OCI-LY7 (cell line): ENCODE results near the gene KLK2. TPM values are rescaled to one million over a fixed set of nuclear protein-coding genes. Genes with fewer than 3 reads are reported as not detected.

Experiments used
- BruUV-seq: library from RNA; stranded (reverse); fragments of 400-500 nt; replicated peaks from 2 replicates; lab custom pipeline; 2021; lab: Mats Ljungman, UMichigan
- CTCF ChIA-PET: fragments of 300-600 bp; sonication (Branson Sonifier 250); formaldehyde crosslinking; loops from one replicate; lab custom pipeline; 2022; ENCODE audit warnings: antibody characterized with exemption; ENCODE audit not compliant: unreplicated experiment; lab: Charles Lee
- POLR2A ChIA-PET: fragments of 300-600 bp; sonication (Branson Sonifier 250); formaldehyde crosslinking; loops from one replicate; lab custom pipeline; 2022; ENCODE audit warnings: antibody characterized with exemption; lab: Charles Lee
- DNase-seq: peaks from one replicate; pipeline ENCODE4 v3.0.0-alpha.2; 2015; ENCODE audit warnings: low spot score
- H2AFZ ChIP-seq: fragments of 200-600 bp; sonication (generic), shearing (Covaris generic); 2 replicates; pipeline ENCODE4 v1.6.1; 2014; ENCODE audit warnings: mild to moderate bottlenecking, antibody characterized with exemption, low read length, moderate library complexity
- H3K27ac ChIP-seq: fragments of 200-600 bp; sonication (generic); 2 replicates; pipeline ENCODE4 v1.5.1; 2014; ENCODE audit warnings: mixed run types, low read depth, mild to moderate bottlenecking, moderate library complexity, low read length, inconsistent platforms; ENCODE audit not compliant: poor library complexity, severe bottlenecking
- H3K36me3 ChIP-seq: fragments of 200-600 bp; sonication (generic); 2 replicates; pipeline ENCODE4 v1.6.1; 2014; ENCODE audit warnings: mild to moderate bottlenecking, antibody characterized with exemption, low read length, moderate library complexity, mixed read lengths; ENCODE audit not compliant: insufficient read depth
- H3K4me1 ChIP-seq: fragments of 200-600 bp; sonication (generic); 2 replicates; pipeline ENCODE4 v1.5.1; 2014; ENCODE audit warnings: mild to moderate bottlenecking, low read length; ENCODE audit not compliant: insufficient read depth, poor library complexity, severe bottlenecking
- H3K4me2 ChIP-seq: fragments of 200-600 bp; sonication (generic); 2 replicates; pipeline ENCODE4 v1.6.1; 2014; ENCODE audit warnings: mild to moderate bottlenecking, low read length
- H3K4me3 ChIP-seq: fragments of 200-600 bp; sonication (generic); 2 replicates; pipeline ENCODE4 v1.5.1; 2014; ENCODE audit warnings: mild to moderate bottlenecking, low read depth, low read length; ENCODE audit not compliant: poor library complexity, severe bottlenecking
- H3K79me2 ChIP-seq: fragments of 200-600 bp; sonication (generic); 2 replicates; pipeline ENCODE4 v1.6.1; 2016; ENCODE audit warnings: low read depth, mild to moderate bottlenecking, low read length, moderate library complexity, mixed read lengths; ENCODE audit not compliant: insufficient read depth
- H3K9me2 ChIP-seq: fragments of 200-600 bp; sonication (generic); 2 replicates; pipeline ENCODE4 v1.6.1; 2016; ENCODE audit warnings: mild to moderate bottlenecking, low read length, mixed read lengths; ENCODE audit not compliant: insufficient read depth
- H3K9me3 ChIP-seq: fragments of 200-600 bp; sonication (generic); 2 replicates; pipeline ENCODE4 v1.6.1; 2014; ENCODE audit warnings: mild to moderate bottlenecking, mixed run types, low read length, mixed read lengths
- H4K20me1 ChIP-seq: fragments of 200-600 bp; sonication (generic); 2 replicates; pipeline ENCODE4 v1.6.1; 2014; ENCODE audit warnings: mild to moderate bottlenecking, antibody characterized with exemption, low read length, moderate library complexity, mixed read lengths; ENCODE audit not compliant: insufficient read depth
- CTCF ChIP-seq: fragments of 200-600 bp; sonication (generic); conservative IDR thresholded peaks from 2 replicates; pipeline ENCODE4 v1.5.1; 2014; ENCODE audit warnings: mild to moderate bottlenecking, antibody characterized with exemption, low read length, moderate library complexity, mixed read lengths
- EZH2phosphoT487 ChIP-seq: fragments of 200-600 bp; sonication (generic); IDR thresholded peaks from 2 replicates; pipeline ENCODE4 v1.6.1; 2018; ENCODE audit warnings: low read depth, borderline replicate concordance, mild to moderate bottlenecking, mixed run types, antibody characterized with exemption, low read length, moderate library complexity, mixed read lengths
- intact Hi-C: fragments of 100-400 bp; cut with micrococcal nuclease; formaldehyde crosslinking; loops from one replicate; pipeline ENCODE4 v1.10.0; 2022; ENCODE audit not compliant: unreplicated experiment
- total RNA-seq, 2 experiments: library from RNA; depleted of rRNA in 1 of 2; stranded (reverse); fragments of >200 nt in 1 of 2; shearing (Covaris generic) in 1 of 2; gene quantifications; 2 replicates each; pipeline ENCODE4 v1.2.3, GENCODE V29; 2014 to 2022

The KLK2 gene
- total RNA-seq, 2 experiments from 2014 or later, result not detected

- H3K9me3 ChIP-seq, result no peaks in the 10 kb centered on the region
- no peaks in the 10 kb centered on the region for H4K20me1 ChIP-seq
- H3K4me2 ChIP-seq, result peak overlapping the region; percentile 70
- no peaks in the 10 kb centered on the region for H3K79me2 ChIP-seq
- POLR2A ChIA-PET, result no interaction called here
- no peaks in the 10 kb centered on the region for H3K36me3 ChIP-seq
- no peak overlapping the region for H3K27ac ChIP-seq
- peak overlapping the region; percentile 67; the same call in 1 of the 2 replicates for H2AFZ ChIP-seq
- H3K4me3 ChIP-seq, result peak overlapping the region; percentile 65
- CTCF ChIA-PET, result no interaction called here
- intact Hi-C loops, result no loop called here
- H3K4me1 ChIP-seq, result peaks cover 5% of the 10 kb centered on the region
- BruUV-seq, result no TSS peak
- DNase-seq, result no peak
- TF ChIP-seq CTCF, result no peak
- TF ChIP-seq EZH2phosphoT487, result no peak
- no peaks in the 10 kb centered on the region for H3K9me2 ChIP-seq
These were observed 38.0 kb upstream of the KLK2 start for GRCh38 chr19:50835103-50835784.

- ChIA-PET CTCF (no interaction called here), POLR2A (no interaction called here)
- Histone ChIP-seq H3K27ac (no peak overlapping the region), H3K4me1 (peaks cover 5% of the 10 kb centered on the region), H3K9me3 (no peaks in the 10 kb centered on the region), H3K9me2 (no peaks in the 10 kb centered on the region), H2AFZ (peak overlapping the region; percentile 67; the same call in 1 of the 2 replicates), H3K4me3 (peak overlapping the region; percentile 65), H3K36me3 (no peaks in the 10 kb centered on the region), H4K20me1 (no peaks in the 10 kb centered on the region), H3K79me2 (no peaks in the 10 kb centered on the region), H3K4me2 (peak overlapping the region; percentile 70)
- DNase-seq, result peak; percentile 65
- no TSS peak for BruUV-seq
- TF ChIP-seq CTCF, result no peak
- TF ChIP-seq EZH2phosphoT487, result no peak
- intact Hi-C loops, result no loop called here
These were observed 37.3 kb upstream of the KLK2 start for GRCh38 chr19:50835785-50836542.
